ENCODE data around the gene TMEM258.

GRCh38 chr11:61761440-61762222 lies 30.8 kb downstream of the TMEM258 start:
- TF ChIP-seq, protein P1, sequence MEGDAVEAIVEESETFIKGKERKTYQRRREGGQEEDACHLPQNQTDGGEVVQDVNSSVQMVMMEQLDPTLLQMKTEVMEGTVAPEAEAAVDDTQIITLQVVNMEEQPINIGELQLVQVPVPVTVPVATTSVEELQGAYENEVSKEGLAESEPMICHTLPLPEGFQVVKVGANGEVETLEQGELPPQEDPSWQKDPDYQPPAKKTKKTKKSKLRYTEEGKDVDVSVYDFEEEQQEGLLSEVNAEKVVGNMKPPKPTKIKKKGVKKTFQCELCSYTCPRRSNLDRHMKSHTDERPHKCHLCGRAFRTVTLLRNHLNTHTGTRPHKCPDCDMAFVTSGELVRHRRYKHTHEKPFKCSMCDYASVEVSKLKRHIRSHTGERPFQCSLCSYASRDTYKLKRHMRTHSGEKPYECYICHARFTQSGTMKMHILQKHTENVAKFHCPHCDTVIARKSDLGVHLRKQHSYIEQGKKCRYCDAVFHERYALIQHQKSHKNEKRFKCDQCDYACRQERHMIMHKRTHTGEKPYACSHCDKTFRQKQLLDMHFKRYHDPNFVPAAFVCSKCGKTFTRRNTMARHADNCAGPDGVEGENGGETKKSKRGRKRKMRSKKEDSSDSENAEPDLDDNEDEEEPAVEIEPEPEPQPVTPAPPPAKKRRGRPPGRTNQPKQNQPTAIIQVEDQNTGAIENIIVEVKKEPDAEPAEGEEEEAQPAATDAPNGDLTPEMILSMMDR (IDR thresholded peaks at IDR 0.05), result no peak
- no peak for TF ChIP-seq POLR2A (IDR thresholded peaks at IDR 0.05)
